Activated gamma-delta T cell (primary cell): Measurements from ENCODE around the gene AGAP2.
"Not testable (repeated sequence)": the region's sequence is repeated elsewhere in the genome, so short reads cannot be mapped to it uniquely, and the experiment has no call there.

Experiments used
- DNase-seq: peaks from one replicate; lab custom pipeline; 2025; lab: John Stamatoyannopoulos, UW

The AGAP2 gene

GRCh38 chr12:57695770-57696432, 42.6 kb downstream of the AGAP2 start:
- no peak for DNase-seq

- no peak for DNase-seq
Measured at GRCh38 chr12:57694459-57695019, 44.0 kb downstream of the AGAP2 start.

- peak; percentile 43 for DNase-seq
Measured at GRCh38 chr12:57693659-57694458, 44.7 kb downstream of the AGAP2 start, which contains the start of gene OS9. Gene OS9, plus strand, starts transcription at chr12:57694132. Its CDS starts 30 bp downstream, at chr12:57694162.

- no peak for DNase-seq
Measured at GRCh38 chr12:57693317-57693658, 45.3 kb downstream of the AGAP2 start.

- DNase-seq, result no peak
Measured at GRCh38 chr12:57692500-57692899, 46.0 kb downstream of the AGAP2 start.

GRCh38 chr12:57688931-57689330, 49.6 kb downstream of the AGAP2 start:
- DNase-seq, result no peak

- no peak for DNase-seq
Measured at GRCh38 chr12:57687862-57688261, 50.7 kb downstream of the AGAP2 start.

GRCh38 chr12:57679697-57680096, 58.8 kb downstream of the AGAP2 start:
- no peak for DNase-seq

GRCh38 chr12:57677947-57678346, 60.6 kb downstream of the AGAP2 start:
- DNase-seq, result not testable (repeated sequence)

- DNase-seq, result no peak
Measured at GRCh38 chr12:57674691-57675090, 63.9 kb downstream of the AGAP2 start.
